NCI-H2196 treated with DMSO at 0.1 percent for 48 hours (cell line): ENCODE data around the gene PGC.
A peak's percentile ranks its signal among the peaks of the same experiment; 100 is the strongest.

Source experiments
- DNase-seq: peaks from one replicate; lab custom pipeline; 2025; ENCODE audit not compliant: unreplicated experiment; lab: John Stamatoyannopoulos, UW

PGC gene

DNA sequence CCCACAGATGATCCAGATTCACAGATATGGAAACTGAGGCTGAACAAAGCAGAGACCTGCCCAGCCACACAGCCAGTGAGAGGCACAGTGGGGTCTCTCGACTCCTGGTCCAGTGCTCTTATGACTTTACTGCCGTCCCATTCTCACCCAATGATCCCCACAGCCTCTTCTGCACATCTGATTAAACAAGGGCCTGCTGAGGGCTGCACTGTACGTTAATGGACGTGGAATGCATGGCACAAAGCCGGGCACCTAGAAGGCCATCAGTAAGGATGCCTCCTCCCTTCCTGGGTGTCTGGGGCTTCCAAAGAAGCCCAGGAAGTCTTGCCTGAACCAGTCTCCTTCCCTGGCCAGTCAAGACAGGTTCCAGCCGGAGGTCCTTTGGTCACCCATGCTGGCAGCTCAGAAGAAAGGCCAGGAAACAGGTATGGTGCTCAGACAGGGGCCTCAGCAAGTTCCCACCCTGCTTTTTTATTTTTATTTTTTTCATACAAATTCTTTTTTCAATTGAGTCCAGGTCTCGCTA is 15.6 kb downstream of the PGC start:
- no peak for DNase-seq

DNA sequence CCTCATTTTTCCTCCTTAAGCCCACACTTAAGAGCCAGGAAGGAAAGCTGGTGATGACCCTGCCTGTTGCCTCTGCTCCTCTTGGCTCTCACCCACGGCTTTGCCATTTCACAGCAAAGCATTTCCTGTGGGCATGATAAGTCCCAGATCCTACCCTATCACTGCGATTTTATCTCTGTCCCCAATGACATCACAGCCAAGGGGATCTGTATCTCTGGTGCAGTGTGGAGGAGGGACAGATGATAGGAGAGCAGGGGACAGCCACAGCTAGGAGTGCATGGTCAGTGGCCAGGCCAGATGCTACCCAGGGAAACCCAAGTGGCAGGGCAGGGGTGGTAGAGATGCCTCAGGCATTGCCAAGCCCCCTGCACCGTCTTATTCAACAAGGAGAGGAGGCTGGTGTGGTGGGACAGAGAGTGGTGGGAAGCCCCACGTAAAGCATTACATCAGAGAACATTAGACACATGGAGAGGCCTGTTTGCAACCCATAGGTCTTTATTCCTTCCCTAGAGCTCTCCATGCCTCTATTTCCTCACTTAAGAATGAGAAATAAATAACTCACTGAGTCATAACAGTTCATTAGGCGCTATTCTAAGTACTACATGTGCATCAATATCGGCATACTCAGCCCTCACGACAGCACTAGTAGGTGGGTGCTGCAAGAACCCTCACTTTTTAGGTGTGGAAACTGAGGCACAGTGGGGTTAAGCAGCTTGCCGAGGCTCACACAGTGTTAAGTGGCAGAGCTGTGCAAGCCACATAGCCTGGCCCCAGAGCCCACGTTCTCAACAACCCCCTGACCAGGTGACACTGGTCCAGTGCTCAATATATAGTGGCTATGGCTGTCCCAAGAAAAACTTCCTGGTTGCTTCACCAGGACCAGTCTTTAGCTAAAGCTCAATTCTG is 16.4 kb downstream of the PGC start:
- no peak for DNase-seq

DNA sequence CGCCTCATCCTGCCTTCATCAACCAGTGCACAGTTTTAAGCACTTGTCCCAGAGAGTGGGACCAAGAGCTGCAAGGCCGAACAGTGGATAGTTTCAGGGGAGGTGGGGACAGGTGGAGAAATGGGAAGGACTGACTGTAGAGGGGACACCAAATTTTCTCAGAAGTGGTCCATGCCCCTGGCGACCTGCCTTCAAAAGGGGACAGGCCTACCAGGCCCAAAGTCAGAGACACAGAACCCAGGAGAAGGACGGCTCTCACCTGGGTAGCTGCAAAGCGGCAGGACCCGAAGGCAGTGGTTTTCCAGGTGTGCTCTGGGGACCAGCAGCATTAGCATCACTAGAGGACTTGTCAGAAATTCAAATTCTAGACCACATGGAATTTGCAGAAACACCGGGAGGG is 17.6 kb downstream of the PGC start:
- DNase-seq = no peak

DNA sequence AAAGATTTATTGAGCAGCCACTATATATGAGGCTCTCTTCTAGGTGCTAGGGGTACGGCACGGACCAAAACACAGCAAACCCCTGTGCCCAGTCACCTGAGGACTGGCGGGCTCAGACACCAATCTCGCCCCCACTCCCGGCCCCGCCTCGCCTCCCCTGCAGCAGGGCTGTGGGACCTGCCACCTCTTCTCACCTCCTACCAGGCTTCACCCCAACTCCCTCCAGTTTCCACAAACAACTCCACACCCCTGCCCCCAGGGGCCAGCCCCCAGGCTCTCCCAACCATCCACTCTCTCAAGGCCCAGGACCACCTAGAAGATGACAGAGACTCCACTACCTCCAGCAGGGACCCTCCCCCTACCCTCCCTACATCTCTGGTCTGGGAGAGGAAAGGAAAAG is 18.2 kb downstream of the PGC start:
- no peak for DNase-seq

DNA sequence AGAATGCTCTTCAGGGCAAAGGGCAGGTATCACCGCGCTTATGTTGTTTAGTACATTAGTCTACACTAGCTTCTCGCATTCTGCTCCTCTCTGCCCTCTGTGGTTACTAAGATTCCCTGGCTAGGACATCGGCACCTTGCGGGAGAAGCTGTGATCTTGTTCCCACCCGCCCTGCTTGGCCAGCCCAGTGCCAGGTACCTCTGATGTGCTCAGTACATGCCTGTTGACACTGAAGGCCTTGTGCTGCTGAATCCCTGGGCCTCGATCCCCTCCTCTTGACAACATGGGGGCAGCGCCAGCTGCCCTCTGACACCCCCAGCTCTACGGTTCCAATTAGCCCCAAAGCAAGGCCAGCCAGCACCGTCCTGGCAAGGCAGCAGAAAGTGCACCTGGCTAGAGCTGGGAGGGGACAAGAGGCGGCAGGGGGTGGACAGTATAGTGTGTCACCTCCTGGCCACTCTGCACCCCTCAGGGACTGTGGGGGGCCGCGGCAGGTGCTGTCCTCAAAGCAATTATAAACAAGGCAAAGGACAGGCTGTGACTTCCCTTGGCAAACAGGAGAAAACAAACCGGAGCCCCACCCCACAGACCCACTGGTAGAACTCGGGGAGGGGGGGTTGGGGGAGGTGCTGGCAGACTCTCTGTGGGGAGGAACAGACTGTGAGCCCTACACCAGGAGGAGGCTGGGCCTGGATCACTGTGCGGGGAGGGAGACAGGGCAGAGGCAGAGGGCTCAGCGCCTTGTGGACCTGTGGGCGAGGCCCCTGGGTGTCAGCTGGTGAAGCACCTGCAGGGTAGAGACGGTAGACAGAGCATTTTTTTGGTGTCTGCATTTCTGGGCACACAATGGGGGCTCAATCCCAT is 18.9 kb downstream of the PGC start:
- peak; percentile 88 for DNase-seq

DNA sequence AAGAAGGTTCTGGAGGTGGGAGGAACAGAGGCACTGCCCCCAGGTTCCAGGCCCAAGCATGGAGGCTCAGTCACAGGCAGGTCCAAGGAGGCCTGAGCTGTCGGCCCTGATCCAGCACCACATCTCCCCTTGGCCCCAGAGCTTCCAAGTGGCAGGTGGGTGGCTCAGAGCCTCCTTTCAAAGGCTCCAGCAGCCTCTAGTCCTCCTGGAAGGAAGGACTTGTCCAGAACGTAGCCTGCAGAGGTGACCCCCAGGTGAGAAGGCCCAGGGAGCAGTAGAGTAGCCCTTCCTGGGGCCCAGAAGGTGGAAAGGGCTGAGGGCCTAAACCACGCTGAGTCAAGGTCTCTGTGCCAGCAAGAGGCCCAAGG is 19.5 kb downstream of the PGC start:
- DNase-seq = no peak

DNA sequence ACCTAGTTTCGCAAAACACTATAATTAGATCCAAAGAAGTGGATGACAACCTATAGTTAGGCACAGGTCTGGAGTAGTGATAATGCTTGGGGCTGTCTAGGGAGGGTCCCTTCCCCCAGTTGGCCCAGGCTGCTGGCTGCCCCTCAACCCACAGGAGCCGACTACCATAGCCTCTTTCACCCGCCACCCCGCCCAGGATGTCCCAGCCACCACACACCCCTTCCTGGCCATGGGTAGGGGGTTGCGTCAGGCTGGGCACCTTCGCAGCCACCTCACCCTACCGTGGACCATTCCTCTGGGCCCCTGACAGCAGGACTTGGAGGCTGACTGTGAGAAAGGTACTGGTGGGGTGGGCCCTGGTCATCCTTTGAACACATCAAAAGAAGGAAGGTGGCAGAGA is 20.3 kb downstream of the PGC start:
- no peak for DNase-seq

DNA sequence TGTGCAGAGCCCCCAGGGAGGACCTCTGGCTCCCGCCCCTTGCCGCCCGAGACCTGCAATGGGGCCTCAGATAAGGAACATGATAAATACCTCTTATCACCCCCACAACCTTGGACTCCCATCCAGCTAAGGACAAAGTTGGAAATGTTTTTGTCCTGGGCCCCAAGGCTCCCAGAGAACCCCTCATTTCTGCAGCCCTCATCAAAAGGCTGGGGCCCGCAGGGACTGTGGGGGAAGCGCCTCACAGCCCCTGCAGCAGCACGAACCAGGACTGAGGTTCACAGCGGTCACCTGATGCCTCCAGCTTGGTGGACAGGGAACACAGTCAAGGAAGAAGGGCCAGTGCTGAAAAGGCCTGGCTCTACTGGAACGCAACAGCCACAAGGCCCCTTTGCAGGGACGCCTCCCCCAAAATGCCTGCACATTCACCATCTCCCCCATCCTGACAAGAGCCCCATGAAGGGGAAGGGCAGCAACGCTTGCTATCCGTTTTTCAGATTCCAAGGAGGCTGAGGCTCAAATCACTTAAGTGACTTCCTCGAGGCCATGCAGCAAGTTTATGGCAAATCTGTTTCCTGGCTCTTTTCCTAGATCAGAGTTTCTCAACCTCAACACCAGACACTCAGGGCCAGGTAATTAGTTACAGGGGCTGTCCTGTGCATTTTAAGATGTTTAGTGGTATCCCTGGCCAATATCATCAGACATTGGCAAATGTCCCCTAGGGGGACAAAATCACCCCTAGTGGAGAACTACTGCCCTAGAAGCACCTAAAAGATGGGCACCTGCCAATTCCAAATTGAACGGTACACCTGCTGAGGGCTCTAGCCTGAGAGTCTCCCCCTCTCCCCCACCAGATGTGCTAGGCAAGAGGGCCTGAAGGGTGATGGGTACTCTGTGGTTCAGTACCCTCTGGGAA is 22.4 kb downstream of the PGC start:
- DNase-seq = no peak

DNA sequence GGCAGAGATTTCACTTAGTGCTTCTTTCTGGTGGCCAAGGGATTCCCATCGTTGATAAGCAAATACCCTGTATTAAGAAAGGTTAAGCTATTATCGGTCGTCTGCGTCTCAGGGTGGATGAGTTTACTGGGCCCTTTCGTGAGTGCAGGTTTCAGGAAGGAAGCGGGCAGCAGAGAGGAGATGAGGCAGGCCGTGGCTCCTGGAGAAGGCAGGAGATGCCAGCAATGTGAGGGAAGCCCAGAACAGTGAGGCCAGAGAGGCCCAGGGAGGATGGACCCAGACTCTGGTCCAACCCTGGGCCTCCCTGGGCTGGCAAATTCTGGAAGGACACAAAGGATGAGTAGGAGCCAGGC is 23.0 kb downstream of the PGC start:
- no peak for DNase-seq

DNA sequence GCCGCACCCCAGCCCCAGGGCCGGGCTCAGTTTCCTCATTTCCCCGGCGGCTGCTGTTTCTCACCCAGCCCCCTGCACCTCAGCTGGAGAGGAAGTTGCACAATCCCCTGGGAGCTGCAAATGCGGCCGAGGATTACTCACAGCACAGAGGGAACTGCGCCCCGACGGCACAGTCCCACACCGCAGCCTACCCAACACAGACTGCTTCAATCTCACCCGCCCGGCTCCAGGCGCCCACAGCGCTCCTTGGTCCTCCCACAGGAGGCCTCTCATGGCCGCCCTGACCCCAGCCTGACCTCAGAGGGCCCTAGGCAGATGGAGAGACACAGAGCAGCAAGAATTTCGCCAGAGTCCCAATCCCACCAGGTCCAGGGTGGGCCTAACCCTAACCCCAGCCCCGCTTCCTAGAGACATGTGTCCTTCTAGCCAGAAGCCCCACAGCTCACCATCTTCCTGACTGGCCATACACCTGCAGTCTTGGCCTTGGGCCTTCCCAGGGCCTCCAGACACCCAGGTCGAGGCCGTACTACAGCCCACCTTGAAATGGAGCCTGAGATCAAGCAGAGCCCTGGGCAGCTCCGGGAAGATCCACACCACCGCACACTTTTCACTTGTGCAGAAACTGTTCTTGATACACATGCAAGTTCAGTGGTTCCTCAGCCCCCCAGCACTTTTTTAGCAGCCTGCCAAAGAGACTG is 23.5 kb downstream of the PGC start:
- DNase-seq = no peak

DNA sequence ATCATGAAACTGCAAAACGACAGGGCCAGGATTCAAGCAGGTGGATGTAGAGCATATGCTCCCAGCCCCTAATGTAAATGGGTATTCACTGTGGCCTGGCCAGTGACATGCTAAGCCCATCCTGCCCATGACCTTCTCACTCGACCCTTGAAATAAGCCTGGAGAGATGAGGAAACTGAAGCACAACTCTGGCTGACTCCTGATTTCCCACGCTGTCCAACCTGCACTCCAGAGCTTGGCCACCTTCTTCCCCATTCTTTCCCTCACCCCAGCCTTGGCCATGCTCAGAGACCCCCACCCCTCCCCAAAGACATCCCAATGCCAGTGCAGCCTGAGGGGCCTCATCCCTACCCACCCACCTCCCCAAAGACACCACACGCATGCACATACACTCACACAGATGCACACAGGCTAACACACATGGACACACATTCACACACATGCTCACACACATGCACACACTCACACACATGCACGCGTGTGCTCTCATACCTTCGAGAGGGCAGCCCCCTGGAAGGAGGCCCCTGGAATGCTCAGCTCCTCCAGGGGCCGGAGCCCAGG is 24.1 kb downstream of the PGC start:
- DNase-seq = no peak

DNA sequence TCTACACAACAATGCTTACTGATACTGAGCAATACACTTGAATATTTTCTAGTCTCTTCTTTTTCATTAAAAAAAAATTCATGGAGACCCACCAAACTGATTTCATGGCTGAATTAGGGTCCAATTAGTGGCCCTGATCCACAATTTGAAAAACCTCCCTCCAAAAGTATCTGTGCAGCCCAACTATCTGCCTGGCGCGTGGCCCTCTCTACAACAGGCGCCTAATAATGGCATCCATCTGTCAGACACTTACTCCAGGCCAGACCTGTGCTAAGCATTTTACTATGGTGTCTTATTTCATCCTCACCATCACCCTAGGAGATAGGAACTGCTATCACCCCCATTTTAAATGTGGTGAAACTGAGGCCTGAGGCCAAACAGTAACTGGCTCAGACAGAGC is 25.8 kb downstream of the PGC start:
- DNase-seq = no peak

DNA sequence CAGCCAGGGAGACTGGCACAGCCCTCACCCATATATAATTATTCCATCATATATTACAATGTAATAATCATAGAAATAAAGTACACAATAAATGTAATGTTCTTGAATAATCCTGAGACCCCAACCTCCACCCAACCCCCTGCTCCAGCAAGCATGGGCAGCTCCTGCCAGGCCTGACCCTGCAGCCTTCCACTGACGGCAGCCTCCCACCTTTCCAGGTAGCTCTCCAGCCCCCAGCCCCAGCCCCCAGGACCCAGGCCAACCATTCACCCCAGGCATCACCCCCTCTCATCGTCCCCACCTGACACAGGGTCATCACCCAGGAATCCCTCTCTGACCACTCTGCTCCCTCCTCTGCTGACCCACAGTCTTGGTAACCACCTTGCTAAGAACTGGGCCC is 26.4 kb downstream of the PGC start:
- DNase-seq = no peak

DNA sequence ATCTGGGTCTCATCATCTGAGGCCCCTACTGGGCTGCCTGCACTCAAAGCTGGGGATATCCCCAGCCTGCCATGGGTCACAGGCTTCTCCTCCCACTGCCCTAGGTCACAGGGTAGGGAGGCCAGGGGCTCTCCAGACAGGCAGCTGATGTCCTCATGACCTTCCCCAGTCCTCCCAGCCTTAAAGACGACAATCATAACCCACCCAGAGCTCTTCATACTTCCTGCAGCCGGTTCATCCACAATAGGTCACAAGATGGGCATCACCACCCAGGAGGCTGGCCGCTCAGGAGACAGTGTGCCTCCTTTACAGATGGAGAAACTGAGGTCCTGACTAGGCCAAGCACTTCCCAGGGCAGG is 27.0 kb downstream of the PGC start:
- DNase-seq = no peak

DNA sequence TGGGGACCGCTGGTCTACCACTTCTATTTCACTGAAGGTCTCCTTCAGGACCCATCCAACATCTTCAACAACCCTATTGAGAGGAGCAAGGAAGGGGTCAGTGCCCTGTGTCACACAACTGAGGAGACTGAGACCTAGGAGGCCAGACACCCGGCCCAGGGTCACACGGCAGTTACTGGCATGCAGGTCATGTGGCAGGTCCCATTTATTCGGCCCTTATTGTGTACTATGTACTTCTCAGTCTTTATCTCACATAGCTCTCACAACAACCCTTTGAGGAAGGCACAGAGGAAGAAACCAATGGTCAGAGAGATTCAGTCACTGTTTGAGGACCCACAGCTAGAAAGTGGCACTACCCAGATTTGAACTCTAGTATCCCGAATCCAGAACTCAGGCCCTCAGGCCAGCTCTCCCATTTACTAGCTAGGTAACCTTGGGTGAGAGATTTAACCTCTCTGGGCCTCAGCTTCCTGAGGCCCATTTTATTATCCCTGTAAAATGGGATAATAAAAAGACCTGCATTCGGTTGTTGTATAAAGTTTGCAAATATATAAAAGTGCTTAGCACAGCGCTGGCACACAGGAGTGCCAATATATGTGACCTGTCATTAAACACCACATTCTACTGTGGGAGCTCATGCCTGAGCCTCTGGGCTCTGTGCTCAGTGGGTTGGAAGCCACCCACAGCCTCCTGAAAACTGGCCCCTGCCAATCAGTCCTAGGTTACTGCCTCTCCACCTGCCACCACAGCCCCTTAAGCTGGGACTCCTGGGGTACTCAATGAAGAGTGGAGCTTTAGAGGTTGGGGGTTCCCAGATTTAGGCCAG is 27.5 kb downstream of the PGC start:
- DNase-seq = no peak

DNA sequence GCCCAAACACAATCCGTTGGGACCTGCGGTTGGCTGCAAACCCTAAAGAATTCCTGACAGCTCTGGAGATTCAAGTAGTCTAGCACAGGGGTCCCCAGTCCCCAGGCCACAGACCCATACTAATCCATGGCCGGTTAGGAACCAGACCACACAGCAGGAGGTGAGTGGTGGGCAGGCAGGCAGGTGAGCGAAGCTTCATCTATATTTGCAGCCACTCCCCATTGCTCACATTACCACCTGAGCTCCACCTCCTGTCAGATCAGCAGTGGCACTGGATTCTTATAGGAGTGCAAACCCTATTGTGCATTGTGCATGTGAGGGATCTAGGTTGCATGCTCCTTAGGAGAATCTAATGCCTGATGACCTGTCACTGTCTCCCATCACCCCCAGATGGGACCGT is 28.4 kb downstream of the PGC start:
- DNase-seq = no peak

DNA sequence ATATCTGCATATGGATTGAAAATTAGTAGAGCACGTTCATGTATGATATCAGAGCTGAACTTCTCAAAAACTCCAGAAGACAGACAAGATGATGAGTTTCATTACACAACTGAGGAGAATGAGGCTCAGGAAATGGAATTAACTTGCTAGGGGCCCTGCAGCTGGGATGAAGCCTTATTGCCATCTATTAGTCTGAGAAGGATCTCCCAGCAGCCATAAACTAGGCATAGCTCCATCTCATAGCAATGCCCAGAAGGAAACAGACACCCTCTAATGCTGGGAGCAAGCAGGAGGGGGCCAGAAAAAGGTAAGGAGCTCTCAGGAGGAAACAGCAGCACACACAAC is 29.8 kb downstream of the PGC start:
- DNase-seq = no peak

DNA sequence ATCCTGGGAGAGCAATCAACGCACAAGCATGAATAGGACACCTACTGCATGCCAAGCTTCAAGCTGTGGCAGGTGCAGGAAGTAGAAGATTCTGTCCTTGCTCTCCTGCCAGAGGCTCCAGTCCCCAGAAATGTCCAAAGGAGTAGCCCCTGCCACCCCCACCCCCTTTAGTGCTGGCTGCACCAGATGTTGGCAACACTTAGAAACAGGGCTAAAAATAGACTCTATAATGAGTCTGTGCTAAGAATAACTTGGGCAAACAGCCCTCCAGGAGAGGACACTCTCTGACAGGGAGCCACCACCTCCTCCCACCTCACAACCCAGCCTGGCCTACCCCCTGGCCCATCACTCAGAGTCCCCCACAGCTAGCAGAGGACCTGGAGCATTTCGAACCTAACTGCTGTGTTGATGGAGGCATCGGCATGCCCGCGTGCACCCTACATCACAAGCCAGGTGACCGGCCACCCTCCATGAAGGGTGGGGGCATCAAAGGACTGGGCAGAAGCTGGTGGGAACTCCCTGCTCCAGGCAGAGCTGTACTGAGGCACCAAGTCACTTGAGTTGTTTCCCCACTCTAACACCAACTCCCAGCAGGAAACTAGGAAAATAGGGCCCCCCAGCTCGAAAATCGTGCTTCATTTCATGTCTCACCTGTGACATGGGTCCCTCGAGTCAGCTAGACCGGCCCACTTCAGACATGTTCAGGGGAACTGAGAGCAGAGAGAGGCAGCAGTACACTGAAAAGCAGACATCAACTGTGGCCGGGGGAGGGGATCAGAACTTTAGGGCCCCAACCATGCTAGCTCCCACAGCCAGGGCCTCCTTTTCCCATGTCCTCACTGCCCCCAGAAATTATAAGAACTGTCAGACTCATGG is 30.4 kb downstream of the PGC start:
- DNase-seq = no peak
